ENCODE measurements around the gene SLCO3A1.

DNA sequence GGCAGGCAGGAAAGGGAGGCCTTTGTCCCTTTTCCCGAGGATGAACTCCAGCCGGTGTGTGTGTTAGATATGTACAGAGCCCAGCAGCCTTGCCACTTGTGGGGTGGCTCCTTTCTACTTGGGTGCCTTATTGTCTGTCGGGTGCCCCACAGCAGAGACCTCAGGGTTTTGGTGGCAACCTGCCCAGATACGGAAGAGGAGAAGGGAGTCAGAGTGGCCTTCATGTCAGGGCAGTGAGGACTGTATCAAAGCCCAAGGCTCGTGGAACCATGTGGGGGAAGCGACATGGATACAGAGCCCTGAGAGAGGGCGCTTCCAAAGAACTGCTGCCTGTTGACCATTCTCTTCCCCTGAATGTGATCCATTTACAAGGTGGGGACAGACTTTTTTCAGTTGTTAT is 166.2 kb downstream of the SLCO3A1 start:
- TF ChIP-seq, protein P1, sequence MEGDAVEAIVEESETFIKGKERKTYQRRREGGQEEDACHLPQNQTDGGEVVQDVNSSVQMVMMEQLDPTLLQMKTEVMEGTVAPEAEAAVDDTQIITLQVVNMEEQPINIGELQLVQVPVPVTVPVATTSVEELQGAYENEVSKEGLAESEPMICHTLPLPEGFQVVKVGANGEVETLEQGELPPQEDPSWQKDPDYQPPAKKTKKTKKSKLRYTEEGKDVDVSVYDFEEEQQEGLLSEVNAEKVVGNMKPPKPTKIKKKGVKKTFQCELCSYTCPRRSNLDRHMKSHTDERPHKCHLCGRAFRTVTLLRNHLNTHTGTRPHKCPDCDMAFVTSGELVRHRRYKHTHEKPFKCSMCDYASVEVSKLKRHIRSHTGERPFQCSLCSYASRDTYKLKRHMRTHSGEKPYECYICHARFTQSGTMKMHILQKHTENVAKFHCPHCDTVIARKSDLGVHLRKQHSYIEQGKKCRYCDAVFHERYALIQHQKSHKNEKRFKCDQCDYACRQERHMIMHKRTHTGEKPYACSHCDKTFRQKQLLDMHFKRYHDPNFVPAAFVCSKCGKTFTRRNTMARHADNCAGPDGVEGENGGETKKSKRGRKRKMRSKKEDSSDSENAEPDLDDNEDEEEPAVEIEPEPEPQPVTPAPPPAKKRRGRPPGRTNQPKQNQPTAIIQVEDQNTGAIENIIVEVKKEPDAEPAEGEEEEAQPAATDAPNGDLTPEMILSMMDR (IDR thresholded peaks at IDR 0.05), result no peak
- no peak for TF ChIP-seq POLR2A (IDR thresholded peaks at IDR 0.05)
